ENCODE data around the gene SCRN3.
"Not testable (repeated sequence)": the region's sequence is repeated elsewhere in the genome, so short reads cannot be mapped to it uniquely, and the experiment has no call there.

Gene SCRN3

GRCh38 chr2:174395284-174395968 is at the start of gene SCRN3:
SCRN3 (plus strand) TSS chr2:174395730; CDS start chr2:174398284, 2,554 bp downstream.
- in situ Hi-C loops (cut with MboI; ENCODE audit: low sequenced_read_pairs) = no loop called here

GRCh38 chr2:174350018-174350417 is 45.5 kb upstream of the SCRN3 start:
- in situ Hi-C loops (cut with MboI; ENCODE audit: low sequenced_read_pairs) = loop anchor here (25.0 kb wide), 1 partner anchor 938 kb away; no protein-coding TSS in a partner anchor

- in situ Hi-C loops (cut with MboI; ENCODE audit: low sequenced_read_pairs) = loop anchor here (25.0 kb wide), 1 partner anchor 938 kb away; no protein-coding TSS in a partner anchor
Measured at GRCh38 chr2:174350593-174351181, 44.8 kb upstream of the SCRN3 start.

GRCh38 chr2:174353004-174353403 is 42.5 kb upstream of the SCRN3 start:
- in situ Hi-C loops (cut with MboI; ENCODE audit: low sequenced_read_pairs) = loop anchor here (25.0 kb wide), 1 partner anchor 941 kb away; no protein-coding TSS in a partner anchor

GRCh38 chr2:174356347-174356746 is 39.2 kb upstream of the SCRN3 start:
- in situ Hi-C loops (cut with MboI; ENCODE audit: low sequenced_read_pairs) = loop anchor here (25.0 kb wide), 1 partner anchor 944 kb away; no protein-coding TSS in a partner anchor

- in situ Hi-C loops (cut with MboI; ENCODE audit: low sequenced_read_pairs) = loop anchor here (25.0 kb wide), 1 partner anchor 947 kb away; no protein-coding TSS in a partner anchor
Measured at GRCh38 chr2:174359663-174360062, 35.9 kb upstream of the SCRN3 start.

- in situ Hi-C loops (cut with MboI; ENCODE audit: low sequenced_read_pairs) = loop anchor here (25.0 kb wide), 1 partner anchor 951 kb away; no protein-coding TSS in a partner anchor
Measured at GRCh38 chr2:174362949-174363348, 32.6 kb upstream of the SCRN3 start.

- in situ Hi-C loops (cut with MboI; ENCODE audit: low sequenced_read_pairs) = loop anchor here (25.0 kb wide), 1 partner anchor 951 kb away; no protein-coding TSS in a partner anchor
Measured at GRCh38 chr2:174363492-174364225, 31.9 kb upstream of the SCRN3 start.

GRCh38 chr2:174364628-174365027 is 30.9 kb upstream of the SCRN3 start:
- in situ Hi-C loops (cut with MboI; ENCODE audit: low sequenced_read_pairs) = loop anchor here (25.0 kb wide), 1 partner anchor 952 kb away; no protein-coding TSS in a partner anchor

- in situ Hi-C loops (cut with MboI; ENCODE audit: low sequenced_read_pairs) = loop anchor here (25.0 kb wide), 1 partner anchor 953 kb away; no protein-coding TSS in a partner anchor
Measured at GRCh38 chr2:174365571-174365970, 30.0 kb upstream of the SCRN3 start.

GRCh38 chr2:174368691-174369090 is 26.8 kb upstream of the SCRN3 start:
- in situ Hi-C loops (cut with MboI; ENCODE audit: low sequenced_read_pairs) = loop anchor here (25.0 kb wide), 1 partner anchor 956 kb away; no protein-coding TSS in a partner anchor

- in situ Hi-C loops (cut with MboI; ENCODE audit: low sequenced_read_pairs) = no loop called here
Measured at GRCh38 chr2:174376967-174377366, 18.6 kb upstream of the SCRN3 start.

GRCh38 chr2:174383796-174384195 is 11.7 kb upstream of the SCRN3 start:
- in situ Hi-C loops (cut with MboI; ENCODE audit: low sequenced_read_pairs) = no loop called here

GRCh38 chr2:174385201-174385600 is 10.3 kb upstream of the SCRN3 start:
- in situ Hi-C loops (cut with MboI; ENCODE audit: low sequenced_read_pairs) = no loop called here

- in situ Hi-C loops (cut with MboI; ENCODE audit: low sequenced_read_pairs) = not testable (repeated sequence)
Measured at GRCh38 chr2:174388706-174389105, 6.8 kb upstream of the SCRN3 start.

GRCh38 chr2:174389542-174389941 is 6.0 kb upstream of the SCRN3 start:
- in situ Hi-C loops (cut with MboI; ENCODE audit: low sequenced_read_pairs) = no loop called here

- in situ Hi-C loops (cut with MboI; ENCODE audit: low sequenced_read_pairs) = not testable (repeated sequence)
Measured at GRCh38 chr2:174390303-174390702, 5.2 kb upstream of the SCRN3 start.

GRCh38 chr2:174392706-174393105 is 2.8 kb upstream of the SCRN3 start:
- in situ Hi-C loops (cut with MboI; ENCODE audit: low sequenced_read_pairs) = no loop called here

GRCh38 chr2:174395969-174396630 is 570 bp downstream of the SCRN3 start:
- in situ Hi-C loops (cut with MboI; ENCODE audit: low sequenced_read_pairs) = no loop called here

GRCh38 chr2:174397773-174398172 is 2.2 kb downstream of the SCRN3 start:
- in situ Hi-C loops (cut with MboI; ENCODE audit: low sequenced_read_pairs) = no loop called here

- in situ Hi-C loops (cut with MboI; ENCODE audit: low sequenced_read_pairs) = no loop called here
Measured at GRCh38 chr2:174399171-174399570, 3.6 kb downstream of the SCRN3 start.

Data from HL-60/S4 (cell line).